GM18909 (cell line): ENCODE measurements around the gene MAG.
A peak's percentile ranks its signal among the peaks of the same experiment; 100 is the strongest.

Source experiments
- ATAC-seq: cut with Tn5 transposase; IDR thresholded peaks from one replicate; pipeline ENCODE4 v1.9.1; 2021; ENCODE audit warnings: mild to moderate bottlenecking; ENCODE audit not compliant: unreplicated experiment, poor library complexity

MAG gene

DNA sequence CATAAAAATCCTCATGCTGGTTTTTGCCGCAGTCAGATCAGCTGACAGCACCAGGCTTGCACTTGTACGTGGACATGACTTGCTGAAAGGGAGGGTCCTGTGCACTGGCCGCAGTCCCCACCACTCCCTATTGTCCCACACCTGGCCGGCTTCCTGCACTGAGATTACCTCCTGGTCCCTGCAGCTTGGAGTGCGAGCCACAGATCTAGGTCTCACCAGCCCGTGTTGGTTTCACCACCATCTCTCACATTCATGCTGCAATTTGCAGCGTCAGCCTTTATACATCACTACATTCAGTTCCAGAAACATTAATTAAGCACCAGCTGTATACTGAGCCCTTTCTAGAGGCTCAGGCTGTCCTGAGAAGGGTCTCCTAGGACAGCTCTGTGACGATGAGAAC lies 22.1 kb downstream of the MAG start:
- no peak for ATAC-seq

DNA sequence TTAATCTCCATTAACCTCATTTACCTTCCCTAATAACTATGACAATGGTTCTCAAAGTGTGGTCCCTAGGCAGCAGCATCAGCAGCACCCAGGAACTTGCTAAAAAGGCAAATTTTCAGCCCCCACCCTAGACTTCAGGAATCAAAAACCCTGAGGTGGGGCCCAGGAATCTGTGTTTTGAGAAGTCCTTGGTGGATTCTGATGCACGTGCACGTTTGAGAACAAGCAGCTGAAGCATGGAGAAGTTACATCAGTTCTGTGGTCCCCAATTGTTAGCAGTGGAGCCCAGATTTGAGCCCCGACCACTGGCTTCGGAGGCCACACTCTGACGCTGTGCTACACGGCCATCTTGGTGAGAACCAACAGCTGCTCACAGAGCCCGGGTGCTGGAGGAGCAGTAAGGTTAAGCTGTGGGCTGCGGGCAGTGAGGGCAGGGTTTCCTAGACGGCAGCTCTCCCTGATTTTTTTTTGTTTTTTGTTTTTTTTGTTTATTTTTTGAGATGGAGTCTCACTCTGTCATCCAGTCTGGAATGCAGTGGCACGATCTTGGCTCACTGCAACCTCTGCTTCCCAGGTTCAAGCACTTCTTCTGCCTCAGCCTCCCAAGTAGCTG lies 23.0 kb downstream of the MAG start:
- no peak for ATAC-seq

DNA sequence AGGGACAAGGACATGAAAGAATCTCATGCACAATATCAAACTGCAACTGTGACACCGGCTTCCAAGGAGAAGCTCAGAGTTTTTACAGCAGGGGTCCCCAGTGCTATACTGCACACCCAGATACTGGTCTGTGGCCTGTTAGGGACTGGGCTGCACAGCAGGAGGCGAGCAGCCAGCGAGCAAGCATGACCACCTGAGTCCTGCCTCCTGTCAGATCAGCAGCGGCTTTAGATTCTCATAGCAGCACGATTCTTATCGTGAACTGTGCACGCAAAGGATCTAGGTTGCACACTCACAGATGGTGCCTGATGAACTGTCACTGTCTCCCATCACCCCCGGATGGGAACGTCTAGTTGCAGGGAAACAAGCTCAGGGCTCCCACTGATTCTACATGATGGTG lies 23.9 kb downstream of the MAG start:
- ATAC-seq, result no peak

DNA sequence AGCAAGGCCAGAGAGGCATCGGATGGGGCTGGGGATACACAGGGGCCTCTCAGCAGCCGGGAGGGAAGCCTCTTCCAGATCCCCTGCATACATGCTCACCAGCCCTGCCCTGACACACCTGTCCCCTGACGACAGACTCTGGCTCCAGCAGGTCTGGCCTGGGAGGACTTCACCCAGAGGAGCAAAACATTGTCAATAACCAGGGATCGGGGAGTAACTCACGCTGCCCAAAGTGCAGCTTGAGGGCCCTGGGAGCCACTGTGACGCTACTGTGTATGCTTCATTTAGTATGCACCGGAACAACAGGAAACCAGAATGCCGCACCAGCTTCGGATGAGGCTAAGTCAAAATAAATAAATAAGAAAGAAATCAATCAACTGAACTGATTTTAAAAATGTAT lies 24.6 kb downstream of the MAG start:
- no peak for ATAC-seq

DNA sequence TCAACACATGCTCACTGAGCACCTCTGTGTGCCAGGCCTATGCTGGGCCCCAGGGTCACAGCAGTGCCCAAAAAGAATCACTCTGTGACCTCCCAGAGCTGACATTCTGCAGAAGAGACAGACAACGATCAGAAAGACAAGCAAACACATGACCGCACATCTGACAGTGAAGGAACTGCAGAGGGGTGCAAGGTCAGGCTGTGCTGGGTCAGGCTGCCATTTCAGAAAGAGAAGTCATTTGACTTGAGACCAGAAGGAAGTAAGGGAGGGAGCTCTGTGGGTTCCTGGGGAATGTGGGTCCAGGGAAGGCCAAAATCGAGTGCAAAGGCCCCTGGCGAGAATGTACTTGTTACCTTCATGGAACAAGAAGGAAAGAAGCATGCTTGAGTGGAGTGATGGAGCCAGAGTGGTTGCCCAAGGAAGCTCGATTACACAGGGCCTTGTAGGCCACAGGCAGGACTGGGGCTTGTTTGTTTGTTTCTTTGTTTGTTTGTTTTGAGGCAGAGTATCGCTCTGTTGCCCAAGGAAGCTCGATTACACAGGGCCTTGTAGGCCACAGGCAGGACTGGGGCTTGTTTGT lies 25.6 kb downstream of the MAG start:
- ATAC-seq, result no peak

DNA sequence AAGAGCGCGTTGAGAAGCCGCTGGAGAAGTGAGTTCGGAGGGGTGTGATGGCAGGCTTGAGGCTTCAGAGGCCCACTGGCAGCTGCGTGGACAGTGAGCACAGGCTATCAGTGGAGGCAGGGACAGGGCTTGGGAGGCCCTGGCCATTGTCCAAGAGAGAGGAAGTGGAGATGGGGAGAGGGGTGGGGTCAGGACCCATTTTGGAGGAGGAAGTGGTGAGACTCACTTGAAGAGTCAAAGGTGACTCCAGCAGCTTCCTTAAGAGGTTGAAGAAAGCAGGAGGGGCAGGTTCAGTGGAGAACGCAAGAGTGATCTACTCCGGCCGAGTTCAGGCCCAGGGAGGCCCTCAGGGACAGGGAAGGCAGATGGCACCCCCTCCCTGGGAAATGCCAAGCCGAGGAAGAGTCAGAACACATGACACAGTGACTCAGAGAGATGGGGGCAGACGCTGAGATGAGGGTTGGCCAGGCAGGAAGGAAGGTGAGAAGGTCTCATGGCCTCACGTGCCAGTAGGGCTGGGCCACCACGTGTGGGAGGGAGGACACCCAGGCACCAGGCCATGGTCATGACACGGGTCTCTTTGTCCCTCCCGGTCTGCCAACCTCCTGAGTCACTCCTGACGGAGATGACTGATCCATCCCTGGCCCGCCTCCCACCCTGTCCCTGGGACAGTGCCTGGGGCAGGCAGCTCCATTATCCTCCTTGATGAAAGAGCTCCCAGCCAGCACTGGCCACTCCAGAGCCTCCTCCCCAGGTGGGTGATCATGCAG lies 26.9 kb downstream of the MAG start:
- ATAC-seq, result no peak

DNA sequence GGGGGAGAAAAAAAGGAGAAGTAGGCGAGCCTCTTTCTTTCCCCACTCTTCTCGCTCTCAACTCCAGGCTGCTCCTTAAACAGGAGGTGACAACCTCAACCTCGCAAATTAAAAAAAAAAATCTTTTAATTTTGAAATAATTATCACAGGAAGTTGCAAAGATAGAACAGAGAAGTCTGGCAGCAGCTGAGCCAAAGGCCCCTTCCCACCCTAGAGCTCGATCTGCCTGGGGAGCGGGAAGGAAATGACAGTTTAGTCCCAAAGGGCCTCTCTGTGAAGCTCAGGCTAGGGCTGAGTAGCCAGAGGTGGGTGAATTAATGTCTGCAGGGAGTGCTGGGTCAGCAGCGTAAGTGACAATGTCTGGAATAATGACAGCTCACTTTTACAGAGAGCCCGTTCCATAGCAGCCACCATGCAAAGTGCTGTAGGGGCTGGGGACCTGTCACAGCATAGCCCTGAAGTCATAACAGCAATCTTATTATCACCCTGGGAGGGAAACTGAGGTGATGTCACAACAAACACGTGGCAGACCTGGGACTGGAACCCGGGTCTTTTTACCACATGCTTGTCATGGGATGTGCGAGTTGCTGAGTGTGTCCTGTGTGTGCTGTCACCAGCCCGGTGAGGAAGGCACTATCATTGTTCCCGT lies 28.2 kb downstream of the MAG start:
- ATAC-seq, result no peak

DNA sequence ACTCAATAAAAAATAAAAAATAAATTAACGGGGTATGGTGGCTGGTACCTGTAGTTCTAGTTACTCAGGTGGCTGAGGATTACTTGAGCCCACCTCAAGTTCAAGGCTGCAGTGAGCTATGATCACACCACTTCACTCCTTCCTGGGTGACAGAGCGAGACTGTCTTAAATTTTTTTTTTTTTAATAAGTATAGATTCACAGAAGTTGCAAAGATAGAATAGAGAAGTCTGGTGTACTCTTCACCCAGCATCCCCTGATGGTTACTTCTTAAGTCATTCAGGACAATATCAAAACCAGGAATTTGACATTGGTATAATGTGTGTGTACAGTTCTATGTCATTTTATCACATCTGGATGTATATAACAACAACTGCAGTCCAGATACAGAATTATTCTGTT lies 29.3 kb downstream of the MAG start:
- no peak for ATAC-seq

DNA sequence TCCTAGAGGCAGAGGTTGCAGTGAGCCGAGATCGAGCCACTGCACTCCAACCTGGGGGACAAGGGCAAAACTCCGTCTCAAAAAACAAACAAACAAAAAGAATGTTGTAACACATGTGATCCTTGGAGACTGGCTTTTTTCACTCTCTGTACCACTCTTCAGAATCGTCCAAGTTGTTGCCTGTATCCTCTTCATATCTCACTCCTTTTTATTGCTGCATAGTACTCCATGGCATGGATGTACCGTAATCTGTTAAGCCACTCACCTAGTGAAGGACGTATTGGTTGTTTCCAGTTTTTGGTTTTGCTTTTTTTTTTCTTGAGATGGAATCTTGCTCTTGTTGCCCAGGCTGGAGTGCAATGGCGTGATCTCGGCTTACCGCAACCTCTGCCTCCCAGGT lies 30.1 kb downstream of the MAG start:
- ATAC-seq, result no peak

DNA sequence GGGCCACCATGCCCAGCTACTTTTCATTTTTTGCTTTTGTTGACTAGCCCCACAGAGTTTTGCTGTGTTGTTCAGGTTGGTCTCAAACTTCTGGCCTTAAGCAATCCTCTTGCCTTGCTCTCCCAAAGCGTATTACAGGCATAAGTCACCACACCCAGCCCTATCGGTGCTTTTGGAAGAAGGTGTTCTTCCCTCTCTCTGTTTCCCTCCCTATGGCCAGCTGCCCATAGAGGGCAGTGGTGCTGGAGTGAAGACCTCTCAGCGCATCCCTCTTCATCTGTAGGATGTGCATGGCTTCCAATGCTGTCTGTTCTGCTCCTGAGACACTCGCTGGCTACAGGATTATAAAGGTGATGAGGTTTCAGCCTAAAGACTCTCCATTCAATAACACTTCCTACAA lies 35.7 kb downstream of the MAG start:
- ATAC-seq, result no peak

DNA sequence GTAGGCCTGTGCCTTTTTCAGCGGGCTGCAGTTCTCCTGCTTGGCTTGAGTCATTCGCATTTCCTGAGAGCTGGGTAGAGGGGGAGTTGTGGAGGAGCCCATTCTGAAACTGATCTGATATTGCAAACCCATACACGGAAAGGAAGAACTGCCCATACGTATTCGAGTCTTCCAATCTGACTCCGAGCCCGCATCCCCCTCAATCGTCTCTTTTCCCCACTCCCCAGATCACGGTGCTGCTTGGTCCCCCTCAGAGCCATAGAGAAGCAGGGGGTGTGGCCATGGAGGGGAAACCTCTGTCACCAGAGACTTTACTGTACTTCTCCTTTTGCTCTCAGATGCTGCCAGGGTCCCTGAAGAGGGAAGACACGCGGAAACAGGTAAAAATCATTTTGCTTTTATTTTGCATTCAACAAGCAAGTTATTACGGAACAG lies 36.9 kb downstream of the MAG start, which contains the start of gene CD22:
Gene CD22 (plus strand): TSS at position 337 of the 435 bp plus-strand sequence. CDS start 2,854 bp downstream, outside the sequence.
- ATAC-seq, result no peak

DNA sequence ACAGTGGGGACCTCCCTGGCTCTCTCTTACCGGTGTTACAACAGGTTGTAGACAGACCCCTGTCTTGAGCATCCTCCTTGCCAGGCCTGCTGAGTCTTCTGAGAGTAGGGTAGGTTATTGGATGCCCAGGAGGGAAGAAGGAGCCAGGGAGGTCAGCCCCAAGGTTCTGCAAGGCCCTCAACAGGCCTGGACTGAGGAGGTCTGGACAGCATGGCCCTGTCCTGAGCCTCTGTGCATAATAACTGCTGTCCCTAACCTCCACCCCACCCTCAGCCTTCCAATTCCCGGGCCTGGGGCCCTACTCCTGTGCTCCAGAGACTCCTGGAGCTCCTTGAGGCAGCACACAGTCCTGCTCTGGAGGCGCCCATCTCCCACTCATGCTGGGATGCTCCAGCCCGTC lies 37.4 kb downstream of the MAG start:
- ATAC-seq, result no peak

DNA sequence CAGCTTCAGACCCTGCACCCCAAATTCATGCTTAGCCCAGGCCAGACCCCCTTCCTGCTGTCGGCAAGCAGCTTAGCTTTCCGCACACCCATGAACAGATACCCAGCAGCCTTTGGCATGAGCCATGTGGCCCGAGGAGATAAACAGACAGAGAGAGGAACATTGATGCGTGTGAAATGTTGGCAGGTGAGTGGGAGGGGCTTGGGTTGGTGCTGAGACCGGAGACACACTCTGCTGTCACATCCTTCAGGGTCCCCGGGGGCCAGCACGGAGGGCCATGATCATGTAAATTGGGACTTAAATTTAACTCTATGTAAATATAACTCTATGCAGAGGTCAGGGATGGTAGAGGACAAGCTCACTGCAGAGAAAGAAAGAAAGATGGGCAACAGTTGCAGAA lies 38.5 kb downstream of the MAG start:
- ATAC-seq, result peak; percentile 64

DNA sequence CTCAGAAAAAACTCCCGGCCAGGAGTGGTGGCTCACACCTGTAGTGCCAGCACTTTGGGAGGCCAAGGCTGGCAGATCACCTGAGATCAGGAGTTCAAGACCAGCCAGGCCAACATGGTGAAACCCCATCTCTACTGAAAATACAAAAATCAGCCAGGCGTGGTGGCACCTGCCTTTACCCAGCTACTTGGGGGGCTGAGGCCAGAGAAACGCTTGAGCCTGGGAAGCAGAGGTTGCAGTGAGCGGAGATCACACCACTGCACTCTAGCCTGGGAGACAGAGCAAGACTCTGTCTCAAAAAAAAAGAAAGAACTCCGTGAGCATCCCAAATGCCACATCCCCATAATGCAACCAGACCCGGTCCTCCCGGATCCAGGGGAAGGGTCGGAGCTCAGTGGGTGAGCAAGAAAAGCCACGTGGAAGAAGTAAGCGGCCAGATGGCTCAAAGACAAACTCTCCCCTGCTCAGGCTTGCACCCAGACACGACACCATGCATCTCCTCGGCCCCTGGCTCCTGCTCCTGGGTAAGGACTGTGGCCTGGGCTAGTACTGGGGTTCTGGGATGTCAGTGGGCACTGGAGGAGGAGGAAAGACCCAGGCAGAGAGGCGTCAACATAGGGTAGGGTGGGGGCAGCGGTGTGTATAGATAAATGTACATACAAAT lies 39.7 kb downstream of the MAG start:
- no peak for ATAC-seq

DNA sequence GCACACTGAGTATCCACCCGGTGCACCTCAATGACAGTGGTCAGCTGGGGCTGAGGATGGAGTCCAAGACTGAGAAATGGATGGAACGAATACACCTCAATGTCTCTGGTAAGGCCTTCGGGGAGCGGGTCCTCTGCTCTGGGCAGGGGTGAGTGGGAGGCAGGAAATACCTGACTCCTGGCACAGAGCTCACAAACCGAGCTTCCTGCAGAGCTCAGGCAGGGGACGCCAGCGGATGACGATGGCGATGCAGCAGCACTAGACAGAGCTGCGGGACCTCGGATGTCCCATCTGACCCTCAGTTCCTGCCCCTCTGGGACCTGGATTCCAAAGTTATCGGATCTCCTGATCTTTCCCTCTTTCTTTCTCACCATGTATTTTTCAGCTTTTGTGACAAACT lies 40.9 kb downstream of the MAG start:
- no peak for ATAC-seq

DNA sequence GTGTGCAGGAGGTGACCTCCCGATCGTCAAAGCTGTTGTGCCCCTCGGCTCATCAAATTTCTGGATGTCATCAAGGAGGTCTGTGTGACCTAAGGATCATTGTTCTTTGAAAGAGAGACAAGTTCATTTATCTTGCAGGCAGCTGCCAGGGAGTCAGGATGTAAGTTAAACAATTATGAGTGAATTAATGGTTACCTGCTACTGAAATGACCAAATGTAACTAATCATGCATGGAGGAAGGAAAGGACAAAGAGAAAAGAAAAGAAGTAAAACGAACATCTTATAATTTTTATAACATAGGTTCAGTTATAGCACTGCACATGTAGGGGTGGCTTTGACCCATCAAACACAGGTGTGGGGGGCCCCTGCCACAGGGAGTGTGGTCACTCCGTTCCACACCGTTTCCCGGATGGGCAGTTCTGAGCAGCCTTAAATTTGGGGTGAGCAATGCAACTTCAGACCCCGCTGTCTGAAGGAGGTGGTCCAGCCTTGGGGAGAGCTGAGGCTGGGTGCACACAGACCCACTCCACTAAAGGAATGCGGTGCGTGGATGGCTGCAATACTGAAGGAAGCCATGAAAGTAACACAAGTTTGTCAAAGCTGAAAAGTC lies 42.3 kb downstream of the MAG start:
- ATAC-seq, result no peak

DNA sequence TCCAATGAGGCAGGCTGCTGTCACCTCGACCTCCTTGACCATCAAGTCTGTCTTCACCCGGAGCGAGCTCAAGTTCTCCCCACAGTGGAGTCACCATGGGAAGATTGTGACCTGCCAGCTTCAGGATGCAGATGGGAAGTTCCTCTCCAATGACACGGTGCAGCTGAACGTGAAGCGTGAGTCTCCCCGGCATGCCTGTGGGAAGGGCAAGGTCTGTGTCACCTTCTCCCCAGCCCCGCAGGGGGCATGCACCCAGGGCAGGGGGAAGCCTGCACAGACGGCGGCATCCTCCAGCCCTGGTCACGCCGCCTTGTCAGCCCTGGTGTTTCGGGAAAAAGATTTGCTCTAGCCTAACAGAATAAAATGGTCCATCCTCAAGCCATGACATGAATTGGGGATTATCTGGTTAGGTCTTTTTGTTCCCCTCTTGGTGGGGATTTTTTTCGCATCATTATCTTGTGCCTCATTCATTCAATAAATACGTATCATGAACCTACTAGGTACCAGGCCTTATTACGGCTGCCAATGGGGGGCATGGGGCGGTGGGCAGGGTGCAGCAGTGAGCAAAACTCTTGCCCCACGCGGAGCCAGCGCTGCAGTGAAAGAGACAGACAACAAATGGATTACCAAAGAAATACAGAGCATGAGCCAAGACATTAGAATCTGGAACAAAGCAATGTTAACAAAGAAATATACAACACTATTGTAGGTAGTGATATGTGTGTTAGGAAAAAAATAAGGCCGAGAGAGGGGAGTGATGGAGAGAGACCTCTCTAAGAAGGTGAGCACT lies 44.4 kb downstream of the MAG start:
- no peak for ATAC-seq

DNA sequence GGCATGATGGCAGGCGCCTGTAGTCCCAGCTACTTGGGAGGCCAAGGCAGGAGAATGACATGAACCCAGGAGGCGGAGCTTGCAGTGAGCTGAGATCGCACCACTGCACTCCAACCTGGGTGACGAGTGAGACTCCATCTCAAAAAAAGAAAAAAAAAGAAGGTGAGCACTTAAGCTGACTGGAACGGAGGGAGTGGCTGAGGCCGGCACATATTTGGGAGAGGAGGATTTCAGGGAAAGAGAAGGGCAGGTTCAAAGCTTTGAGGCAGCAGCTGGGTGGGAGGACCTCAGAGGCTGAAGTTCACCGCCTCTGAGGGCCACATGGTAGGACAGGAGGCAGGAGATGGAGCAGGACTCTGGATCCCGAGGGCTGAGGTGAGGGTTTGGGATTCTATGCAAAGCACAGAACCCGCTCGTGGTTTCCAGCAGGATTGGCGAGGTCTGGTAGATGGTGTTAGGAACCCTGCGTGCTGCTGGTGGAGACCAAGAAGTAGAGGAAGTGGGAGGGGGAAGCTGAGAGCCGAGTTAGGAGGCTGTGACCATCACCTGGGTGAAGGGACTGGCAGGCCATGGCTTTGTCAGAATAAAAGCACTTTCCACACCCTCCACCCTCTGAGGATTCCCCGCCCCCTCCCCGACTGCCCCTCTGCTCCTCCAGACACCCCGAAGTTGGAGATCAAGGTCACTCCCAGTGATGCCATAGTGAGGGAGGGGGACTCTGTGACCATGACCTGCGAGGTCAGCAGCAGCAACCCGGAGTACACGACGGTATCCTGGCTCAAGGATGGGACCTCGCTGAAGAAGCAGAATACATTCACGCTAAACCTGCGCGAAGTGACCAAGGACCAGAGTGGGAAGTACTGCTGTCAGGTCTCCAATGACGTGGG lies 45.4 kb downstream of the MAG start:
- ATAC-seq, result no peak

DNA sequence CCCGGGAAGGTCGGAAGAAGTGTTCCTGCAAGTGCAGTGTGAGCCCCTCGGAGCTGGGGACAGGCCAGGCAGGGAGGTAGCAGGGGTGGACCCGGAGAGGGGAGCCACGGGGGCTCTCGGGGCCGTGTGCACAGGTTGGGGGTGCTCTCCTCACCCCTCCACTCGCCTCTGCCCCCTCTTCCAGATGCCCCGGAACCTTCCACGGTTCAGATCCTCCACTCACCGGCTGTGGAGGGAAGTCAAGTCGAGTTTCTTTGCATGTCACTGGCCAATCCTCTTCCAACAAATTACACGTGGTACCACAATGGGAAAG lies 46.0 kb downstream of the MAG start:
- ATAC-seq, result no peak
